IMR-90 (cell line): ENCODE results near the gene HOTAIR. TPM values are rescaled to one million over a fixed set of nuclear protein-coding genes. Genes with fewer than 3 reads are reported as not detected.

Experiments
- ATAC-seq: fragments of 200-7000 bp; cut with Tn5 transposase; 2 replicates; pipeline ENCODE4 v1.9.1; 2020; ENCODE audit warnings: low read depth, mild to moderate bottlenecking, moderate library complexity
- BruUV-seq: library from RNA; stranded (reverse); fragments of 400-500 nt; replicated peaks from 2 replicates; lab custom pipeline; 2021; lab: Mats Ljungman, UMichigan
- CTCF ChIA-PET: fragments of 300-600 bp; formaldehyde crosslinking; extraction: SDS; loops from one replicate; lab custom pipeline; 2021; ENCODE audit warnings: antibody characterized with exemption; lab: Yijun Ruan, JAX
- POLR2A ChIA-PET: fragments of 300-600 bp; sonication (Branson Sonifier 250); formaldehyde crosslinking; loops from one replicate; lab custom pipeline; 2022; ENCODE audit warnings: antibody characterized with exemption; ENCODE audit not compliant: unreplicated experiment; lab: Charles Lee
- DNase-seq: peaks from one replicate; pipeline ENCODE4 v3.0.0; 2013
- H2AFZ ChIP-seq: replicated peaks from 2 replicates; pipeline ENCODE3; 2013; ENCODE audit warnings: low read length, mild to moderate bottlenecking; ENCODE audit not compliant: poor library complexity
- H2AK5ac ChIP-seq: 2 replicates; pipeline ENCODE4 v1.6.1; 2013; ENCODE audit warnings: low read depth, low read length, inconsistent platforms
- H2AK9ac ChIP-seq: replicated peaks from 2 replicates; pipeline ENCODE3; 2013; ENCODE audit warnings: mild to moderate bottlenecking, low read depth, low read length, moderate library complexity; ENCODE audit not compliant: poor library complexity
- H2BK120ac ChIP-seq: 2 replicates; pipeline ENCODE4 v1.6.1; 2013; ENCODE audit warnings: low read depth, low read length, inconsistent platforms
- H2BK15ac ChIP-seq: 3 replicates; pipeline ENCODE4 v1.6.1; 2013; ENCODE audit warnings: low read depth, low read length, inconsistent platforms
- H2BK20ac ChIP-seq: 2 replicates; pipeline ENCODE4 v1.6.1; 2013; ENCODE audit warnings: low read depth, mild to moderate bottlenecking, inconsistent platforms, low read length, moderate library complexity
- H2BK5ac ChIP-seq: 2 replicates; pipeline ENCODE4 v1.6.1; 2013; ENCODE audit warnings: mild to moderate bottlenecking, low read depth, low read length, inconsistent platforms; ENCODE audit not compliant: poor library complexity, severe bottlenecking
- H3K14ac ChIP-seq: replicated peaks from 2 replicates; pipeline ENCODE4 v1.6.1; 2013; ENCODE audit warnings: low read depth, low read length, inconsistent platforms
- H3K18ac ChIP-seq: 2 replicates; pipeline ENCODE4 v1.6.1; 2013; ENCODE audit warnings: low read depth, low read length, control low read depth
- H3K23ac ChIP-seq: 2 replicates; pipeline ENCODE4 v1.6.1; 2013; ENCODE audit warnings: low read depth, low read length, inconsistent platforms
- H3K27ac ChIP-seq: 2 replicates; pipeline ENCODE4 v1.5.1; 2013; ENCODE audit warnings: mild to moderate bottlenecking, control low read depth, low read length; ENCODE audit not compliant: insufficient read depth
- H3K27me3 ChIP-seq: 2 replicates; pipeline ENCODE4 v1.6.1; 2013; ENCODE audit warnings: low read length; ENCODE audit not compliant: control insufficient read depth, insufficient read depth
- H3K36me3 ChIP-seq: 2 replicates; pipeline ENCODE4 v1.6.1; 2013; ENCODE audit warnings: low read length, mixed read lengths; ENCODE audit not compliant: control insufficient read depth, insufficient read depth
- H3K4ac ChIP-seq: 2 replicates; pipeline ENCODE4 v1.6.1; 2013; ENCODE audit warnings: low read depth, low read length, inconsistent platforms
- H3K4me1 ChIP-seq: 2 replicates; pipeline ENCODE4 v1.6.1; 2013; ENCODE audit warnings: low read length, mixed read lengths; ENCODE audit not compliant: control insufficient read depth, insufficient read depth
- H3K4me2 ChIP-seq: 2 replicates; pipeline ENCODE4 v1.6.1; 2013; ENCODE audit warnings: low read depth, mild to moderate bottlenecking, control low read depth, low read length, moderate library complexity
- H3K4me3 ChIP-seq: 2 replicates; pipeline ENCODE4 v1.5.1; 2013; ENCODE audit warnings: low read depth, mild to moderate bottlenecking, control low read depth, low read length, moderate library complexity; ENCODE audit not compliant: insufficient read depth
- H3K56ac ChIP-seq: 2 replicates; pipeline ENCODE4 v1.6.1; 2013; ENCODE audit warnings: low read length, inconsistent platforms; ENCODE audit not compliant: insufficient read depth; ENCODE audit errors: extremely low read depth
- H3K79me1 ChIP-seq, 2 experiments: 2 replicates each; pipeline ENCODE4 v1.6.1; 2013; ENCODE audit warnings: low read length in 2 of 2, inconsistent platforms in 1 of 2, low read depth in 1 of 2
- H3K9ac ChIP-seq: 2 replicates; pipeline ENCODE4 v1.6.1; 2013; ENCODE audit warnings: low read depth, low read length, control low read depth
- H3K9me1 ChIP-seq: 2 replicates; pipeline ENCODE4 v1.6.1; 2013; ENCODE audit warnings: low read length, inconsistent platforms; ENCODE audit not compliant: insufficient read depth
- H3K9me3 ChIP-seq: 2 replicates; pipeline ENCODE4 v1.6.1; 2013; ENCODE audit warnings: low read length; ENCODE audit not compliant: control insufficient read depth, insufficient read depth
- H4K20me1 ChIP-seq: 2 replicates; pipeline ENCODE4 v1.6.1; 2013; ENCODE audit warnings: low read length, inconsistent platforms; ENCODE audit not compliant: insufficient read depth
- H4K5ac ChIP-seq: 2 replicates; pipeline ENCODE4 v1.6.1; 2013; ENCODE audit warnings: mild to moderate bottlenecking, low read depth, low read length, control low read depth
- H4K8ac ChIP-seq, 2 experiments: 2 replicates each; pipeline ENCODE4 v1.6.1; 2013; ENCODE audit warnings: low read depth in 2 of 2, low read length in 2 of 2, control low read depth in 1 of 2, inconsistent platforms in 1 of 2
- H4K91ac ChIP-seq: 2 replicates; pipeline ENCODE4 v1.6.1; 2013; ENCODE audit warnings: low read depth, low read length, inconsistent platforms; ENCODE audit not compliant: insufficient read depth
- CEBPB ChIP-seq: IDR thresholded peaks from 2 replicates; pipeline ENCODE4 v1.6.1; 2012; ENCODE audit warnings: low read depth, low read length, improper control_type of control experiment
- CHD1 ChIP-seq: IDR thresholded peaks from 2 replicates; pipeline ENCODE4 v1.6.1; 2012; ENCODE audit warnings: low read depth, low read length, improper control_type of control experiment
- FOS ChIP-seq: fragments of 150-350 bp; IDR thresholded peaks from 2 replicates; pipeline ENCODE4 v1.6.1; 2016; ENCODE audit warnings: low read depth, low read length
- MAFK ChIP-seq: IDR thresholded peaks from 2 replicates; pipeline ENCODE4 v1.6.1; 2012; ENCODE audit warnings: low read depth, low read length, improper control_type of control experiment
- MAZ ChIP-seq: IDR thresholded peaks from 2 replicates; pipeline ENCODE4 v1.6.1; 2012; ENCODE audit warnings: low read depth, mild to moderate bottlenecking, low read length, improper control_type of control experiment, moderate library complexity, borderline replicate concordance
- MXI1 ChIP-seq: IDR thresholded peaks from 2 replicates; pipeline ENCODE4 v1.6.1; 2012; ENCODE audit warnings: low read depth, mild to moderate bottlenecking, low read length, moderate library complexity, borderline replicate concordance
- NFE2L2 ChIP-seq: fragments of 150-350 bp; IDR thresholded peaks from 2 replicates; pipeline ENCODE4 v1.6.1; 2016; ENCODE audit warnings: low read depth, mild to moderate bottlenecking, low read length
- POLR2A ChIP-seq: IDR thresholded peaks from 2 replicates; pipeline ENCODE4 v1.6.1; 2012; ENCODE audit warnings: mild to moderate bottlenecking, low read depth, low read length
- RAD21 ChIP-seq: IDR thresholded peaks from 2 replicates; pipeline ENCODE4 v1.6.1; 2012; ENCODE audit warnings: low read length, improper control_type of control experiment
- RCOR1 ChIP-seq: IDR thresholded peaks from 2 replicates; pipeline ENCODE4 v1.6.1; 2012; ENCODE audit warnings: mild to moderate bottlenecking, low read length, improper control_type of control experiment; ENCODE audit not compliant: insufficient replicate concordance
- RFX5 ChIP-seq: IDR thresholded peaks from 2 replicates; pipeline ENCODE4 v1.8.0; 2012; ENCODE audit warnings: low read depth, mild to moderate bottlenecking, low read length, moderate library complexity
- USF2 ChIP-seq: fragments of 150-350 bp; IDR thresholded peaks from 2 replicates; pipeline ENCODE4 v1.6.1; 2017; ENCODE audit warnings: mild to moderate bottlenecking, antibody characterized with exemption, low read length, low read depth
- WGBS, 2 experiments: methylation state at CpG; one replicate each; pipeline versions ENCODE4 v1.1.5 to v1.1.7; 2013; ENCODE audit warnings: missing lambda C conversion rate in 2 of 2; ENCODE audit not compliant: insufficient read length in 1 of 2; ENCODE audit errors: extremely low coverage in 2 of 2; 5-methylcytosine and 5-hydroxymethylcytosine counted together
- dilution Hi-C: fragments of 300-500 bp; cut with HindIII; formaldehyde crosslinking; loops from one replicate; pipeline ENCODE4 v1.14.3; 2018; ENCODE audit warnings: low sequenced_read_pairs; ENCODE audit not compliant: unreplicated experiment
- in situ Hi-C: fragments of 300-500 bp; cut with MboI; formaldehyde crosslinking; loops from 3 replicates; pipeline ENCODE4 v1.14.3; 2019; ENCODE audit warnings: low sequenced_read_pairs, inconsistent platforms, mixed read lengths
- intact Hi-C: fragments of 100-400 bp; cut with micrococcal nuclease; formaldehyde crosslinking; loops from 2 replicates; pipeline ENCODE4 v1.10.0; 2022
- polyA plus RNA-seq, 3 experiments: library from polyadenylated mRNA; depleted of rRNA; stranded (reverse); fragments of >200 nt; gene quantifications; 2 replicates each; pipeline ENCODE4 v1.2.3, GENCODE V29; 2012; ENCODE audit warnings: low replicate concordance in 1 of 3
- total RNA-seq: library from RNA; depleted of rRNA; stranded (reverse); fragments of >200 nt; gene quantifications from 2 replicates; pipeline ENCODE4 v1.2.3, GENCODE V29; 2012

HOTAIR gene
- total and polyA plus RNA-seq, 2 of the 4 experiments (the other 2 are of a cell fraction): not detected

- Histone ChIP-seq H3K36me3 (no peaks in the 10 kb centered on the region), H3K27me3 (peaks cover 89% of the 10 kb centered on the region), H3K4me2 (no peak overlapping the region), H4K5ac (no peak overlapping the region), H3K79me1 (no peaks in the 10 kb centered on the region), H2BK120ac (no peak overlapping the region), H4K91ac (no peak overlapping the region), H4K8ac (no peak overlapping the region), H3K27ac (no peak overlapping the region), H3K9me1 (no peaks in the 10 kb centered on the region), H3K4ac (no peak overlapping the region), H3K9ac (no peak overlapping the region), H3K4me1 (no peaks in the 10 kb centered on the region), H4K20me1 (no peaks in the 10 kb centered on the region), H3K4me3 (no peak overlapping the region), H3K9me3 (no peaks in the 10 kb centered on the region), H3K14ac (no peak overlapping the region), H2BK15ac (no peak overlapping the region), H2BK20ac (no peak overlapping the region), H2AK5ac (no peak overlapping the region), H3K18ac (no peak overlapping the region), H3K56ac (no peak overlapping the region), H2AFZ (no peak overlapping the region), H2AK9ac (no peak overlapping the region), H2BK5ac (no peak overlapping the region), H3K23ac (no peak overlapping the region)
- TF ChIP-seq POLR2A: no peak
- no peak for TF ChIP-seq CEBPB
- no peak for TF ChIP-seq CHD1
- no peak for TF ChIP-seq NFE2L2
- TF ChIP-seq MAZ: no peak
- no peak for TF ChIP-seq MXI1
- TF ChIP-seq FOS: no peak
- no peak for TF ChIP-seq RAD21
- no peak for TF ChIP-seq RCOR1
- TF ChIP-seq RFX5: no peak
- no peak for TF ChIP-seq USF2
- TF ChIP-seq MAFK: no peak
- DNase-seq (no peak), ATAC-seq (no peak)
- ChIA-PET CTCF (interaction anchor here (3.1 kb wide), 1 partner anchor 194 kb away, joined by 19 read pairs; no protein-coding TSS in a partner anchor), POLR2A (no interaction called here)
- in situ Hi-C loops (loop anchor here (5.0 kb wide), 1 partner anchor 185 kb away; no protein-coding TSS in a partner anchor), intact Hi-C loops (loop anchor here (10.0 kb wide), 1 partner anchor 303 kb away; no protein-coding TSS in a partner anchor), dilution Hi-C loops (no loop called here)
- WGBS, 2 experiments: no CpG with 5 or more reads among the region's 2 CpGs
- no TSS peak for BruUV-seq
Observed at GRCh38 chr12:54007538-54008259, 32.9 kb upstream of the HOTAIR start.
